HK-2 (cell line): ENCODE data around the gene OIP5.

Source experiments
- DNase-seq: peaks from one replicate; pipeline ENCODE4 v3.0.0-alpha.2; 2018; ENCODE audit not compliant: unreplicated experiment

OIP5 gene

DNA sequence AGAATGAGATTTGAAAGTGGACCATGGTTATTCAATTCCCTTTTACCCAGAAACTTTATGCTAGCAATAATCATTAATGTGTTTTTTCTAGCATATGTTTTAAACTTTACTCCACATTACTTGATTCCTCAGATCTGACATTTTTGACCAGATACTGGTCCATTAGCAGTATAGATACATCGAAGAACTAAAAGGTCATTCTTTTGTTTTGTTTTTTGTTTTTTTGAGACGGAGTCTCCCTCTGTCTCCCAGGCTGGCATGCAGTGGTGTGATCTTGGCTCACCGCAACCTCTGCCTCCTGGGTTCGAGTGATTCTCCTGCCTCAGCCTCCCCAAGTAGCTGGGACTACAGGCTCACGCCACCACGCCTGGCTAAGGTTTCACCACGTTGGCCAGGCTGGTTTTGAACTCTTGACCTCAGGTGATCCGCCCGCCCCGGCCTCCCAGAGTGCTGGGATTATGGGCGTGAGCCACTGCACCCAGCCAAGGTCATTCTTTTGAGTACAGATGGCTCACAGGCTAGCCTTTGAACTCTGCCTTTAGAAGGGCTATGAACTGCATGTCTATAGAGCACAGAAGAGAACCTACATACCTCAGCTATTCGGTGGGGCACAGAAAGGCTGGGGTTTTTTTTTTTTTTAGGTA is 72.7 kb downstream of the OIP5 start:
- no peak for DNase-seq
